Prostate gland (tissue), 2 donors: ENCODE results near the gene PDK4.

ENCODE experiments used
- POLR2A ChIP-seq: fragments of 450-650 bp; IDR thresholded peaks from one replicate; pipeline ENCODE4 v1.6.1; 2016; ENCODE audit warnings: antibody characterized with exemption, mild to moderate bottlenecking
- POLR2AphosphoS5 ChIP-seq: sonication (generic); formaldehyde crosslinking; IDR thresholded peaks from one replicate; pipeline ENCODE4 v1.6.1; 2017; ENCODE audit warnings: antibody characterized with exemption
- TF ChIP-seq, protein P1 (sequence below), 4 experiments: fragments of 200-600 bp in 2 of 4; fragments of 450-650 bp in 2 of 4; sonication (generic) in 2 of 4; IDR thresholded peaks; 1 replicate in 3 of 4; 2 replicates in 1 of 4; pipeline ENCODE4 v1.5.1; 2016 to 2019; ENCODE audit warnings: antibody characterized with exemption in 4 of 4, mild to moderate bottlenecking in 2 of 4, moderate library complexity in 2 of 4

DNA sequence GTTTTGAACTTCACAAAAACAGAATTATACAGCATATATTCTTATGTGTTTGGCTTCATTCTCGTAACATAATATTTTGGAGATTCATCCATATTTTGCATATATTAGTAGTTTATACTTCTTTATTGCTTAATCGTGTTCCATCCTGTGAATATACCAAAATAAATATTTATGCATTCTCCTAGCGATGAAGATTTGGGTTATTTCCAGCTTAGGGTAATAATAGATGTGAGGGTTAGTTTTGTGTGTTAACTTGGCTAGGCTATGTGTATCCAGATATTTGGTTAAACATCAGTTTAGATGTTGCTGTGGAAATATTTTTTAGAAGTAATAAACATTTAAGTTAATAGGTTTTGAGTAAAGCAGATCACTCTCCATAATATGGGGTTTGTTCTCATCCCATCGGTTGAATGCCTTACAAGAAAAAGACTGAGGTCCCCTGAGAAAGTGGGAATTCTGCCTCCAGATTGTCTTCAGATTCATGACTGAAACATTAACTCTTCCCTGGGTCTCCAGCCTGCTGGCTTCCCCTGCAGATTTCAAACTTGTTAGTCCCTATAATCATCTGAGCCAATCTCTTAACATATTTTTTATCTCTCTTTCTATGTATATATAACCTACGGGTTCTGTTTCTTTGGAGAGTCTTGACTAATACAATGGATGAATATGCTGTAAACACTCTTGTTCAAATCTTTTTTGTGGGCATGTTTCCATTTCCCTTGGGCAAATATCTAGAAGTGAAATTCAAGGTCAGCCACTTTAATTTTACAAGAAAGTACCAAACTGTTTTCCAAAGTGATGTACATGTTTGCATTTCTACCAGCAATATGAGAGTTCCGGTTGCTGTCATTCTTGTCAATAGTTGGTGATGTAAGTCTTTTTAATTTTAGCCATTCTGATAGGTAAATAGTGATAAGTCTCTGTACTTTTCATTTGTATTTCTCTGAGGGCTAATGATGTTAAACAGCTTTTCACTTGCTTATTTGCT is 48.7 kb downstream of the PDK4 start:
- TF ChIP-seq, protein P1, sequence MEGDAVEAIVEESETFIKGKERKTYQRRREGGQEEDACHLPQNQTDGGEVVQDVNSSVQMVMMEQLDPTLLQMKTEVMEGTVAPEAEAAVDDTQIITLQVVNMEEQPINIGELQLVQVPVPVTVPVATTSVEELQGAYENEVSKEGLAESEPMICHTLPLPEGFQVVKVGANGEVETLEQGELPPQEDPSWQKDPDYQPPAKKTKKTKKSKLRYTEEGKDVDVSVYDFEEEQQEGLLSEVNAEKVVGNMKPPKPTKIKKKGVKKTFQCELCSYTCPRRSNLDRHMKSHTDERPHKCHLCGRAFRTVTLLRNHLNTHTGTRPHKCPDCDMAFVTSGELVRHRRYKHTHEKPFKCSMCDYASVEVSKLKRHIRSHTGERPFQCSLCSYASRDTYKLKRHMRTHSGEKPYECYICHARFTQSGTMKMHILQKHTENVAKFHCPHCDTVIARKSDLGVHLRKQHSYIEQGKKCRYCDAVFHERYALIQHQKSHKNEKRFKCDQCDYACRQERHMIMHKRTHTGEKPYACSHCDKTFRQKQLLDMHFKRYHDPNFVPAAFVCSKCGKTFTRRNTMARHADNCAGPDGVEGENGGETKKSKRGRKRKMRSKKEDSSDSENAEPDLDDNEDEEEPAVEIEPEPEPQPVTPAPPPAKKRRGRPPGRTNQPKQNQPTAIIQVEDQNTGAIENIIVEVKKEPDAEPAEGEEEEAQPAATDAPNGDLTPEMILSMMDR (IDR thresholded peaks at IDR 0.05) = no peak
- TF ChIP-seq POLR2AphosphoS5 (peak; percentile 62), POLR2A (no peak)
